NK-92 (cell line): ENCODE measurements around the gene CUL5.
"Not testable (repeated sequence)": the region's sequence is repeated elsewhere in the genome, so short reads cannot be mapped to it uniquely, and the experiment has no call there.

Experiments
- DNase-seq: peaks from one replicate; lab custom pipeline; 2025; ENCODE audit not compliant: unreplicated experiment; lab: John Stamatoyannopoulos, UW

CUL5 gene

DNA sequence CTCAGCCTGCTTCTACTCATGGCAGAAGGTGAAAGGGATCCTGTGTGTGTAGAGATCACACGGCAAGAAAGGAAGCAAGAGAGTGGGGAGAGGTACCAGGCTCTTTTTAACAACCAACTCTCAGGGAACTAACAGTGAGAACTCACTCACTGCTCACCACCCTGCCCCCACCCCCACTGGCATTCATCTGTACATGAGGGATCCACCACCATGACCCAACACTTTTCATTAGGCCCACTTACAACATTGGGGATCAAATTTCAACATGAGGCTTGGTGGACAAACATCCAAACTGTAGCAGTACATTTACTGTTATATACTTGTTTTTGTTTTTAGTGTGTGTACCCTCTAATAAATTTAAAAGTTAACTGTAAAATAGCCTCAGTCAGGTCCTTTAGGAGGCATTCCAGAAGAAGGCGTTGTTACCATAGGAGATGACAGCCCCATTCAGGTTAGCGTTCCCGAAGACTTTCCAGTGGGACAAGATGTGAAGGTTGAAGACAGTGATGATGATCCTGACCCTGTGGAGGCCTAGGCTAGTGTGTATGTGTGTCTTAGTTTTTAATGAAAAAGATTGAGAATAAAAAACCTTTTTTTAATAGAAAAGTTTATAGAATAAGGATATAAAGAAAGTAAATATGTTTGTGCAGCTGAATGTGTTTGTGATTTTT lies 11.3 kb downstream of the CUL5 start:
- no peak for DNase-seq

DNA sequence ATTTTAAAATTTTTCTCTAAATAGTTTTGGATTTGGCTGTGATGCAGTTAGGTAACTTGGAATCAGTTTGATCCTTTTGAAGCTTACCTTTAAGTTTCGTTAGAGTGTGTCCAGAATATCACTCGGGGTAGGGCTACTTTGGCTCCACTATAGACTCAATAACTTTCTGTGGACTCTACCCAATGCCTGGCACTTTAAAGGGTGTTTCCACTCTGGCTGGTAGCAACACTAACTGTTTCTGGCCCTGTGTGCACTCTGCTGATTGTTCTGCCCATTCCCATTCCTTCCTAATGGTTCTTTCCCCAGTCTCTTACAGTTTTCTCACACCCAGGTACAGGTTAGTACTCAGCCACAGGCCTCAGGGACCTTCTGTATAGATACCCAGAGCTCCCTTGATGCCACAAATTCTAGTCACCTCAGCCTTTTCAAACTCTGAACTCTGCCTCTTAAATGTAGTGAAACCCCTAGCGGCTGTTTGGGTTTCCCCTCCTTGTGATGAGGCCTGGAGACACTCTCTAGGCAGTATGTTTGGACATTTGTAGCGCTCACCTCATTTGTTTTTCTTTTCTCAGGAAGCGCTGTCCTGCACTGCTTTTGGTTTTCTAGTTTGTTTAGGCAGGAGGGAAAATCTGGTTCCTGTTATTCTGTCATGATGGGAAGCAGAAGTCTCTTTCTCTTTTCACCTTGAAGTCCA lies 16.8 kb downstream of the CUL5 start:
- DNase-seq, result no peak

DNA sequence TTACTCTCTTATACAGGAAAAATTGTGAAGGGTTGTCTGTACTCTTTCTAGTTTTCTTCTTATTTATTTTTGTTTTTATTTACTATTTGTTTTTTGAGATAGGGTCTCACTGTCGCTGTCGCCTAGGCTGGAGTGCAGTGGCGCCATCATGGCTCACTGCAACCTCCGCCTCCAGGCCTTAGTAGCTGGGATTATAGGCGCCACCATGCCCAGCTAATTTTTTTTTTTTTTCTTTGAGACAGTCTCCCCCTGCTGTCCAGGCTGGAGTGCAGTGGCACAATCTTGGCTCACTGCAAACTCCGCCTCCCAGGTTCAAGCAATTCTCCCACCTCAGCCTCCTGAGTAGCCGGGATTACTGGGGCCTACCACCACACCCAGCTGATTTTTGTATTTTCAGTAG lies 18.4 kb downstream of the CUL5 start:
- no peak for DNase-seq

DNA sequence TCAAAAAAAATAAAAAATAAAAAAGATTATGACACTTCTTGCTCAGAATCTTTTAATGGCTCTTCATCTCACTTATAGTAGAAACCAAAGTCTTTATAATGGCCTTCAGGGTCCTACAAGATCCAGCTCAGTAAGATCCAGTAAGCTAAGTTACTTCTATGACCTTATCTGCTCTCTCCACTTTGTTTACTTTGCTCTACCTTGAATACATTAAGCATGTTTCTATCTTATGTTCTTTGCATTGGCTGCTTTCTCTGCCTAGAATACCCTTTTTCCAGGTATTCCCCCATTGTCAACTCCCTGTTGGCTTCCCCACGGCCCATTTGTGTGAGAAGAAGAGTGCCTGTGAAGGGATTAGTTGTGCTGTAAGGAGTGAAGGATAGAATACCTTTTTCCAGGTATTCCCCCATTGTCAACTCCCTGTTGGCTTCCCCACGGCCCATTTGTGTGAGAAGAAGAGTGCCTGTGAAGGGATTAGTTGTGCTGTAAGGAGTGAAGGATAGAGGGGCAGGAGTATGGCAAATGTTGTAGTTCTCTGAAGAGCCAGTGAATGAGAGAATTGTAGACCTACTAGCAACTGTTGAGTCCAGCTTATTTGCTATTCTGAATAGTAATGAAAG lies 20.2 kb downstream of the CUL5 start:
- DNase-seq, result not testable (repeated sequence)

DNA sequence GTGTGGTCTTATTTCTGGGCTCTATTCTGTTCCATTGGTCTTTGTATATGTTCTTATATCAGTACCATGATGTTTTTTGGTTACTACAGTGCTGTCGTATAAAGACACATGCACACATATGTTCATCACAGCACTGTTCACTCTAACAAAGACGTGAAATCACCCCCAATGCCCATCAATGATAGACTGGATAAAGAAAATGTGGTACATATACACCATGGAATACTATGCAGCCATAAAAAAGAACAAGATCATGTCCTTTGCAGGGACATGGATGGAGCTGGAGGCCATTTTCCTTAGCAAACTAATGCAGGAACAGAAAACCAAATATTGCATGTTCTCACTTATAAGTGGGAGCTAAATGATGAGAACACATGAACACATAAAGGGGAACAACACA lies 22.9 kb downstream of the CUL5 start:
- DNase-seq, result not testable (repeated sequence)

DNA sequence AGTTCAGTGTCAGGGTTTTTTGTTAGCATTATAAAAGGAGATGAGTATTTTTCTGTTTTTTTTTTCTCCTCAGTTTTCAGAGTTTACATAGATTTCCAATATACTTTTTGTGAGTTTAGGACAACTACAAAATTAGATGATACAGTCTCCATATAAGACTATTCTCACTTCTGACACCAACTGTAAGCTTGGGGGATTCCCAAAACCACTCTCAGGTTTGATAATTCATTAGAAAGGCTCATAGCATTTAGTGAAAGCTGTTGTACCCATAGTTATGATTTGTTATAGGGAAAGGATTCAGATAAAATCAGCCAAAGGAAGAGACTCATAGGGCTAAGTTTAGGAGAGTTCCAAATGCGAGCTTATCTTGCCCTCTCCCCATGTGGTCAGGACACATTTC lies 24.1 kb downstream of the CUL5 start:
- DNase-seq, result no peak

DNA sequence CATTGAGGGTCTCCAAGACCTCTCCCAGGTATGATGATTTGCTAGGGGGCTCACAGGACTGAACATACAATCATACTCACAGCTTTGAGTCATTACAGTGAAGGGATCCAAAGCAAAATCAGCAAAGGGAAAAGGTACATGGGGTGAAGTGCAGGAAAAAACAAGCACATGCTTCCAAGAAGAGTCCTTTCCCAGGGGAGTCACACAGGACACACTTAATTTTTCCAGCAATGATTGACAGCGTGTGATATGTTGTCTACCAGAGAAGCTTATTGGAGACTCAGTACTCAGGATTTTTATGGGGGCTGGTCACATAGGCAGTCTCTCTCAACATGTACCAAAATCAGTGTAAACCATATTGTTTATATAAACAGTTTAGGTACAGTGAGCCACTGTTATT lies 25.3 kb downstream of the CUL5 start:
- DNase-seq, result no peak

DNA sequence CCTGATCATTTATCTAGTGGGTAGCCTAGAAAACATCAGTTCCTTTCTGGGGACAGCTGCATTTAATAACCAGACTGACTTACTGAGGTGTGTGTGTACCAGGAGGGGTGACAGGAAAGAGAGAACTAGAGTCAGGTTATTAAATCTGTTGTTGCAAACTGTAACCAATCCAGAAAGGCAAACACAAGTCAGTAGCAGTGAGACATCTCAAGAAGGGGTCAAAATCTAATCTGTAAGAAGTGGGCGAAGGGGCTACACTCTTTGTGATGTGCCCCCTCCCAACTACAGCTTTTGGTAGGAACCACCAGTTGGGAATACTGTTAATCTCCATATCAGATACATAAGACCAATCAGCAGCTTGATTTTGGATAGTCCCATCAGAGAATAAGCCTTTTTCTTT lies 26.3 kb downstream of the CUL5 start:
- no peak for DNase-seq

DNA sequence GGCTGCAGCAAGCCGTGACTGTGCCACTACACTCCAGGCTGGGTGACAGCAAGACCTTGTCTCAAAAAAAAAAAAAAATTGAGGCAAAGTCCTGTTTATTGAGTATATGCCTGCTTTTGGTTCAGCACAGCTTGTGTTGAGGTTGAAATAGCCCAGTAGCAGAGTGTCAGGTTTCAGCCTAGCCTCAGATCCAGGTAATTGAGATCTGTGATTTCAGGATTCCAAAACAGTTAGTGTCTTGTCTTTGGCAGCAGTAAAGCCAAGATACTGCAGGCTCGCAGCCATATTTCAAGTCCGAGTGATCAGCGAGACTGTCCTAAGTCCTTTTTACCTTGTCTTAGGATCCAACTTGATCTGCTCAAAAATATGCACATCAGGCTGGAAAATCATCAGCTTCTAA lies 27.0 kb downstream of the CUL5 start:
- DNase-seq, result no peak

DNA sequence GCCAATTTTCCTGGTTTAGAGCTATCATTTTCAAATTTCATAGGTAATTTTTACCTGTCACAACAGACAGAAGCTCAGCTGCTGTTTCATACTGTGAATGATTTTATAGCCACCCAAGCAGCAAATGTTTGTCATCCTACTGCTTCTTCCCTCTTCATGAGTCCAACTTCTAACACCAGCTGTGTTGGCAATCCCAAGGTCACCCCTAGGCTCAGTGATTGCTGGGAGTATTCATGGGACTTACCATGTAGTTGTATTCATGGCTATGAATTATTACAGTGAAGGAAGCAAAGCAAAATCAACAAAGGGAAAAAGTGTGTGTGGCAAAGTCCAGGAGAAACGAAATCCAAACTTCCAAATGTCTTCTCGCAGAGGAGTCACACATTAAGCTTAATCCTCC lies 28.5 kb downstream of the CUL5 start:
- no peak for DNase-seq

DNA sequence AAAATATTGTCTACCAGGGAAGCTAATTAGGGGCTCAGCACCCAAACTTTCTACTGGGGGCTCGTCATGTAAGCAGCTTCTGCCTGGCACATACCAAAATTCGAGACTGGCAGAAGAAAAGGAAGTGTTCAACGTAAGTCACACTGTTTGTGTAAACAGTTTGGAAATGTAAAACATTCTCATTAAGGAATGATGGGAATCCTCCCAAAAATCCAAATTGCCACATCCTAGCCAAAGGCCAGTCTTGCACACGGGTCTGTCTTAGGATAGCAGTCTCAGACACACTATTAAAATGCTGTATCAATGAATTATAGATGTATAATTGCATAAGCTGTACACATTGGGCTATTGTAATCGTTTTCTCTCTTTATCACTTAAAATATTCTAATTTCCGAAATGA lies 28.9 kb downstream of the CUL5 start:
- DNase-seq, result no peak

DNA sequence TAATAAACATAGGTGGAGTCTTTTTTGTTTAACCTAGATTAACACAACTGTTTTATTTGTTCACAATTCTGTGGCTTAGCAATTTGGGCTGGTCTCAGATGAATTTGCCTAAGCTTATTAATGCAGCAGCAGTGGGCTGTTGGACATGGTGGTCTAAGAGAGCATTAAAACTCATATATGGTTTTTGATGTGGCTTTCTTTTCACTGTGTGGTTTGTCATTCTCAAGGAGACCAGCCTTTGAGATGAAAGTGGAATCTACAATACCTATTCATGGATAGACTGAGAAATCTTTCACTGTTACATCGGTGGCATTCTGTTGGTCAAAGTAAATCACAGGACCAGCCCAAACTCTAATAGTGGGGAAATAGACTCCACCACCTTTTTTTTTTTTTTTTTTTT lies 39.6 kb downstream of the CUL5 start:
- DNase-seq, result no peak

DNA sequence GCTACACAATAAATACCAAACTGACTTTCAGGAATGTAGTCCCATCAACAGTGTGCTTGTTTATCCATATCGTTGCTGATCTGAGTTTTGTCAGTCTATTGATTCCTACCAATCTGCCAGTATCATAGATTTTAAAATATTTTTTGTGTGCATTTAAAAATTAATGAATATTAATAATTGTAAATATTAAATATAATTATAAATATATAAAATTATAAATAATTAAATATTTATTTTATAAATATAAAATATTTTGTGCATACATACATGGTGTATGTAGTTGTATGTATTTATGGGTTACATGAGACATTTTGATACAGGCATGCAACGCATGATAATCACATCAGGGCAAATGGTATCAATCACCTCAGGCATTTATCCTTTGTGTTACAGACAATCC lies 53.6 kb downstream of the CUL5 start:
- DNase-seq, result no peak

DNA sequence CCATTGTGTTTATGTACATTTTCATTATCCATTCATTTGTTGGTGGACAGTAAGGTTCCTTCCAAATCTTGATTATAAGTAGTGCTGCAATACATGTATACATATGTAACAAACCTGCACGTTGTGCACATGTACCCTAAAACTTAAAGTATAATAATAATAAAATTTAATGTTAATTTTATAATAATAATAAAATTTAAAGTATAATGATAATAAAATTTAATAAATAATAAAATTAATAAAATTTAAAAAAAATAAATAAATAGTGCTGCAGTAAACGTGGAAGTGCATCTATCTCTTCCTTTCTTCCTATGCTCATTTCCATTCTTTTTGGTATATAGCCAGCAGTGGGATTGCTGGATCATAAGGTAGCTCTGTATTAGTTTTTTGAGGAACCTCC lies 54.7 kb downstream of the CUL5 start:
- DNase-seq, result no peak

DNA sequence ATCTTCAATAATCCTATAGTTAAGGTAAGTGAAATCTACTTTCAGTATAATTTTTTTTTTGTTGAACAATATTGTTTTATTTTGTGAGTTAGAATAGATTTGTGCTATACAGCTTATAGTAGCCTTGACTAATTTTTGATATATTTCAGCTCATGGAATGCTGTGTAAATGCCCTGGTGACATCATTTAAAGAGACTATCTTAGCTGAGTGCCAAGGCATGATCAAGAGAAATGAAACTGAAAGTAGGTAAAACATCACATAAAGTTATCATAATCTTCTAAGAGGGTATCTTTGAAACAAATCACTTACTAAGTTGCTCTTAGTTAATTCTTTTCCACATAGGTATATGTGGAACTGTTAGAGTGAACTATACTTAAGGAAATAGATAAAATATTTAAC lies 61.2 kb downstream of the CUL5 start:
- DNase-seq, result no peak

DNA sequence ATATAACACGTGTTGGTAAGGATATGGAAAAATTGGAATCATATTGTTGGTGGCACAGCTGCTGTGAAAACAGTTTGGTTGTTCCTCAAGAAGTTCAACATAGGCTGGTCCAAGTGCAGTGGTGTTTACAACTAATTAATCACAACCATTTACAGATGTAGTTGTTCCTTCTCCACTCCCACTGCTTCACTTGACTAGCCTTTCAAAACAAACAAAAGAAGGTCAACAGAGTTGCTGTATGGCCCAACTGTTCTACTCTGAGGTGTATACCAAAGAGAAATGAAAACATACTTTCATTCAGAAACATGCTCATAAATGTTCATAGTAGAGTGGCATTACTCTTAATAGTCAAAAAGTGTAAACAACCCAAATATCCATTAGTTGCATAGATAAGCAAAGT lies 76.1 kb downstream of the CUL5 start:
- no peak for DNase-seq

DNA sequence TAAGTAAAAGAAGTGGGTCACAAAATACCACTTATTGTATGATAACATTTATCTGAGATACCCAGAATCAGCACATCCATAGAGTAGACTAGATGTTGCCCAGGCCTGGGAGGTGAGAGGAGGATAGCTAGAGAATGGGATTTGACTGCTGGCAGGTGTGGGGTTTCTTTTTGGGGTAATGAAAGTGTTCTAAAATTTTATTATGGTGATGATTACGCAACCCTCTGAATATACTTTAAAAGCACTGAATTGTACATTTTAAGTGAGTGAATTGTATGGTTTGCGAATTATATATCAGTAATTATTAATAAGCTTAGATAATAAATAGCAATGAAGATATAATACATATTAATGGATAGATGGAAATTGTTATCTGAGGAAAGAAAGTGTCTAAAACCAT lies 77.0 kb downstream of the CUL5 start:
- DNase-seq, result no peak

DNA sequence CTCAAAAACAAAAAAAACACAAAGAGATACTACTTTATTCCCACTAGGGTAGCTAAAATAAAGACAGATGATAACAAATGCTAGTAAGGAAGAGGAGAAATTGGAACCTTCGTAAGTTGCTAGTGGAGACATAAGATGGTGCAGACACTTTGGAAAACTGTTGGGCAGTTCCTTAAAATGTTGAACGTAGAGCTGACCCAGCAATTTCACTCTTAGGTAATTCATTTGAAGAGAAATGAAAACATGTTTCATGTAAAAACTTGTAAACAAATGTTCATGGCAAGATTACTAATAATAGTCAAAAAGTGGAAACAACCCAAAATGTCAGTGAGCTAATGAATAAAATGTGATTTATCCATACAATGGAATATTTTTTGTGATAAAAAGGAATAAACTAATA lies 83.4 kb downstream of the CUL5 start:
- DNase-seq, result no peak

DNA sequence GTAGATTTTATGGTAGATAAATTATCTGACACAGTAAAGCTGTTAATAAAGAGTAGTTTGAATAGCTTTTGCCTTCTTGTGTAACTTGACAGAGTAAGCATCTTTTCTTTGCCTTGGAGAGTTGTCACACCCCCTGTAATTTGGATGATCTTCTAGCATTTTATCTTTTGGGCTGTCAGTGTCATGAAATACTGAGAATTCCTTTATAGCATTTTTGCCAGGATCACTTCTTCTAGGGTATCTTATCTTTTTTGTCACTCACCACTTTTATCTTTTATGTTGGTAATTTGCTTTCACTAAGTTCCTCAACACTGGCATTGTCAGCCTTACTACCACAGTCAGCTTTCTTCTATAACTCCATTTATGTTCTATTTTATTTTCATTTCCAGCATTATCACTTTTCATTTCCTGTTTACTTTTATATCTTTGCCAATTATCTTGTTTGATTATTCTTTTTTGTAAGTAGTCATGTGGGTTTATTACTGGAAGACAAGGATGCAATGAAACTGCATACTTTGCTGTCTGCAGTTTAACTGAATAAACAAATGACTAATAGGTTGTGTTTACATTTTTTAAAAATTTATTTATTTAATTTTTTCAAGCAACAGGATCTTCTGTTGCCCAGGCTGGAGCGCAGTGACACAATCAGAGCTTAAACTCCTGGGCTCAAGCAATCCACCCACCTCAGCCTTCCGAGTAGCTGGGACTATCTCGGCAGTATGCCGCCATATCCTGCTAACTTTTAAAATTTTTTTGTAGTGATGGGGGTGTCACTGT lies 84.6 kb downstream of the CUL5 start:
- no peak for DNase-seq

DNA sequence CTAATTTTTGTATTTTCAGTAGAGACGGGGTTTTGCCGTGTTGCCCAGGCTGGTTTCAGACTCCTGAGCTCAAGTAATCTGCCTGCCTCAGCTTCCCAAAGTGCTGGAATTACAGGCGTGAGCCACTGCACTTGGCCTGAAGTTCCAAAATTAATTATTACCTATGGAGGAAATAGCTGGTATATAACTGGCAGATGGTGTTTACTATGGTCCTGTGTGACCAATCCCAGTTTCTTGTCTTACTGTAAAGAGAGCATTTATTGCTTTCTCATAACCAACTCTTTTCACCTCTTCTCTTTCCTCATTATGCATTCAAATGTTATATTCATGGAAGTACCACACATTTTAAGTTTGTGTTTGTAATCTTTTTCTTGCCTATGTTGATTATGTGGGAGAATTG lies 88.5 kb downstream of the CUL5 start:
- no peak for DNase-seq

DNA sequence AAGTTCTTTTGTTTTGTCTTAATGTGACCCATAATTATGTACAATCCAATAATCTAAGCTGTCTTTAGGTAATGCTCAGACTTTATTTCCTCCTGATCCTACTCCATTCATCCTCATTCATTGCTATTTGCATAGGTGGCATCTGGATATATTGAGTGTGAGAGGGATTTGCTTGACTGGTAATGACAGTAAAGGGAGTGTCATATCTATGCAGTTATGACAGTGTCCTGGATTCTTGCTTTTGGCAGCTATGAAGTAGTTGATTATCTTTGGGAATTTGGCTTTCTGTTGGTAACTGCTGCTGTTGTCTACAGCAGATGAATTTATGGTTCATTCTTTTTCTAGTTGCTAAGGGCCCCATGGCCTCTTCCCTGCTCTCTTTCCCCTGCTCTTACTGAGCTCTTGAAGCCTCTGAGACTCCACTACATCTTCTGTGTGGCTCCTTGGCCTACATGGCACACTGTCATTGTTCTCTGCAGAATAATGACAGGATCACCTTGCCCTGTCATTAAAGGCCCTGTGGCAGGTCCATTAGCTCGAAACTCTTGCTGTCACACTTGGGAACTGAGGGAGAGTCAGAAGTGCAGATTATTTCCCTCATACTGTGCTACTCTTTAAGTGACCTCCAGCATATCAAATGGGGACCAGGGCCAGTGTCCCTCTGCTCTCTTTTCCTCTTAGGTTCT lies 92.5 kb downstream of the CUL5 start:
- DNase-seq, result no peak
